ENCODE data around the gene NKAPL. TPM values are rescaled to one million over a fixed set of nuclear protein-coding genes. Genes with fewer than 3 reads are reported as not detected.

Gene NKAPL
- total and polyA plus RNA-seq, 2 donors (not counting 1 experiment from before 2014, with no cell fraction given) = 1.2 to 3.3 TPM

GRCh38 chr6:28243946-28244345 lies 15.2 kb upstream of the NKAPL start:
- Histone ChIP-seq H3K4me2 (ENCODE audit: extremely low read depth, insufficient read depth, low read length) (no peak overlapping the region), H3K4me1 (ENCODE audit: control insufficient read depth, extremely low read depth, insufficient read depth, low read length) (no peaks in the 10 kb centered on the region), H3K27me3 (ENCODE audit: control insufficient read depth, insufficient read depth, low read length) (no peaks in the 10 kb centered on the region), H3K4me3 (replicated peaks in 1 of 4; ENCODE audit: control extremely low read depth in 1 of 4, insufficient read depth in 1 of 4, low read depth in 3 of 4, low read length in 4 of 4) (no peak overlapping the region), H2AFZ (ENCODE audit: low read length) (no peak overlapping the region), H3K9me3 (ENCODE audit: control insufficient read depth, insufficient read depth, low read depth, low read length) (no peaks in the 10 kb centered on the region), H3K9ac (ENCODE audit: insufficient read depth, low read length) (no peak overlapping the region), H3K79me2 (ENCODE audit: control insufficient read depth, insufficient read depth, low read length) (no peaks in the 10 kb centered on the region), H3K27ac (ENCODE audit: insufficient read depth, low read length) (no peak overlapping the region), H4K20me1 (ENCODE audit: control insufficient read depth, extremely low read depth, insufficient read depth, low read length) (no peaks in the 10 kb centered on the region), H3K36me3 (ENCODE audit: control insufficient read depth, insufficient read depth, low read length) (peaks cover 4% of the 10 kb centered on the region)
- no peak for DNase-seq (ENCODE audit: low read depth in 2 of 2)
- TF ChIP-seq CTCF (conservative IDR thresholded peaks at IDR 0.05 in 1 of 2, IDR thresholded peaks at IDR 0.05 in 1 of 2; ENCODE audit: low read depth in 1 of 2, low read length in 2 of 2) = no peak
- TF ChIP-seq EZH2 (IDR thresholded peaks at IDR 0.05; ENCODE audit: low read length, missing control alignments) = no peak

GRCh38 chr6:28245206-28245941 lies 13.7 kb upstream of the NKAPL start:
- peaks cover under 1% of the 10 kb centered on the region for H3K79me2 ChIP-seq (ENCODE audit: control insufficient read depth, insufficient read depth, low read length)
- no peak overlapping the region for H3K9ac ChIP-seq (ENCODE audit: insufficient read depth, low read length)
- no peaks in the 10 kb centered on the region for H3K4me1 ChIP-seq (ENCODE audit: control insufficient read depth, extremely low read depth, insufficient read depth, low read length)
- TF ChIP-seq EZH2 (IDR thresholded peaks at IDR 0.05; ENCODE audit: low read length, missing control alignments) (no peak), CTCF (conservative IDR thresholded peaks at IDR 0.05 in 1 of 2, IDR thresholded peaks at IDR 0.05 in 1 of 2; ENCODE audit: low read depth in 1 of 2, low read length in 2 of 2) (no peak)
- no peaks in the 10 kb centered on the region for H4K20me1 ChIP-seq (ENCODE audit: control insufficient read depth, extremely low read depth, insufficient read depth, low read length)
- H3K27me3 ChIP-seq (ENCODE audit: control insufficient read depth, insufficient read depth, low read length) = no peaks in the 10 kb centered on the region
- no peaks in the 10 kb centered on the region for H3K9me3 ChIP-seq (ENCODE audit: control insufficient read depth, insufficient read depth, low read depth, low read length)
- no peak overlapping the region for H2AFZ ChIP-seq (ENCODE audit: low read length)
- DNase-seq (ENCODE audit: low read depth in 2 of 2) = no peak
- H3K4me3 ChIP-seq (replicated peaks in 1 of 4; ENCODE audit: control extremely low read depth in 1 of 4, insufficient read depth in 1 of 4, low read depth in 3 of 4, low read length in 4 of 4) = no peak overlapping the region
- no peak overlapping the region for H3K4me2 ChIP-seq (ENCODE audit: extremely low read depth, insufficient read depth, low read length)
- H3K36me3 ChIP-seq (ENCODE audit: control insufficient read depth, insufficient read depth, low read length) = peaks cover 5% of the 10 kb centered on the region
- H3K27ac ChIP-seq (ENCODE audit: insufficient read depth, low read length) = no peak overlapping the region

- H4K20me1 ChIP-seq (ENCODE audit: control insufficient read depth, extremely low read depth, insufficient read depth, low read length) = no peaks in the 10 kb centered on the region
- H3K9me3 ChIP-seq (ENCODE audit: control insufficient read depth, insufficient read depth, low read depth, low read length) = no peaks in the 10 kb centered on the region
- H3K4me3 ChIP-seq (replicated peaks in 1 of 4; ENCODE audit: control extremely low read depth in 1 of 4, insufficient read depth in 1 of 4, low read depth in 3 of 4, low read length in 4 of 4) = no peak overlapping the region
- TF ChIP-seq EZH2 (IDR thresholded peaks at IDR 0.05; ENCODE audit: low read length, missing control alignments) (no peak), CTCF (conservative IDR thresholded peaks at IDR 0.05 in 1 of 2, IDR thresholded peaks at IDR 0.05 in 1 of 2; ENCODE audit: low read depth in 1 of 2, low read length in 2 of 2) (no peak)
- peaks cover 5% of the 10 kb centered on the region for H3K36me3 ChIP-seq (ENCODE audit: control insufficient read depth, insufficient read depth, low read length)
- DNase-seq (ENCODE audit: low read depth in 2 of 2) = no peak
- no peak overlapping the region for H3K4me2 ChIP-seq (ENCODE audit: extremely low read depth, insufficient read depth, low read length)
- peaks cover 3% of the 10 kb centered on the region for H3K4me1 ChIP-seq (ENCODE audit: control insufficient read depth, extremely low read depth, insufficient read depth, low read length)
- H3K79me2 ChIP-seq (ENCODE audit: control insufficient read depth, insufficient read depth, low read length) = peaks cover 10% of the 10 kb centered on the region
- H3K27ac ChIP-seq (ENCODE audit: insufficient read depth, low read length) = no peak overlapping the region
- H3K27me3 ChIP-seq (ENCODE audit: control insufficient read depth, insufficient read depth, low read length) = no peaks in the 10 kb centered on the region
- H2AFZ ChIP-seq (ENCODE audit: low read length) = no peak overlapping the region
- H3K9ac ChIP-seq (ENCODE audit: insufficient read depth, low read length) = no peak overlapping the region
These were observed 10.2 kb upstream of the NKAPL start for GRCh38 chr6:28248916-28249315.

Measured in fibroblast of lung (primary cell).